Hepatocyte (in vitro differentiated cells): ENCODE results near the gene LTK. TPM values are rescaled to one million over a fixed set of nuclear protein-coding genes. Genes with fewer than 3 reads are reported as not detected.
A peak's percentile ranks its signal among the peaks of the same experiment; 100 is the strongest.

Experiments
- DNase-seq: peaks from one replicate; pipeline ENCODE4 v3.0.0-alpha.2; 2016; ENCODE audit warnings: low spot score
- H2AFZ ChIP-seq: fragments of 200-600 bp; sonication (generic); 2 replicates; pipeline ENCODE4 v1.6.0; 2016; ENCODE audit warnings: antibody characterized with exemption, mild to moderate bottlenecking
- H3K27ac ChIP-seq: fragments of 200-600 bp; sonication (generic); 2 replicates; pipeline ENCODE4 v1.5.1; 2016; ENCODE audit warnings: mild to moderate bottlenecking
- H3K27me3 ChIP-seq: fragments of 200-600 bp; sonication (generic); 2 replicates; pipeline ENCODE4 v1.6.1; 2016
- H3K36me3 ChIP-seq: fragments of 200-600 bp; sonication (generic); replicated peaks from 2 replicates; pipeline ENCODE4 v1.5.1; 2016; ENCODE audit warnings: low read depth; ENCODE audit not compliant: insufficient read depth
- H3K4me1 ChIP-seq: fragments of 200-600 bp; sonication (generic); 2 replicates; pipeline ENCODE4 v1.5.1; 2016; ENCODE audit warnings: mild to moderate bottlenecking, moderate library complexity; ENCODE audit not compliant: insufficient read depth
- H3K4me2 ChIP-seq: fragments of 200-600 bp; sonication (generic); 2 replicates; pipeline ENCODE4 v1.6.0; 2016
- H3K4me3 ChIP-seq: fragments of 200-600 bp; sonication (generic); 2 replicates; pipeline ENCODE4 v1.5.1; 2016; ENCODE audit warnings: mild to moderate bottlenecking
- H3K79me2 ChIP-seq: fragments of 200-600 bp; sonication (generic); 2 replicates; pipeline ENCODE4 v1.6.0; 2017; ENCODE audit warnings: mild to moderate bottlenecking
- H3K9me2 ChIP-seq: fragments of 200-600 bp; sonication (generic); replicated peaks from 2 replicates; pipeline ENCODE4 v1.6.0; 2017; ENCODE audit warnings: mild to moderate bottlenecking; ENCODE audit not compliant: insufficient read depth
- H3K9me3 ChIP-seq: fragments of 200-600 bp; sonication (generic); 2 replicates; pipeline ENCODE4 v1.5.1; 2016; ENCODE audit warnings: low read depth, mild to moderate bottlenecking
- H4K20me1 ChIP-seq: fragments of 200-600 bp; sonication (generic); 2 replicates; pipeline ENCODE4 v1.6.0; 2016; ENCODE audit warnings: mild to moderate bottlenecking; ENCODE audit not compliant: insufficient read depth, poor library complexity, severe bottlenecking
- CTCF ChIP-seq: fragments of 200-600 bp; sonication (generic); IDR thresholded peaks from 2 replicates; pipeline ENCODE4 v1.5.1; 2016; ENCODE audit warnings: antibody characterized with exemption, mild to moderate bottlenecking; ENCODE audit not compliant: poor library complexity
- EZH2 ChIP-seq: fragments of 200-600 bp; sonication (generic); IDR thresholded peaks from 2 replicates; pipeline ENCODE4 v1.6.1; 2016; ENCODE audit warnings: antibody characterized with exemption, mild to moderate bottlenecking, borderline replicate concordance
- EZH2phosphoT487 ChIP-seq: fragments of 200-600 bp; sonication (generic); IDR thresholded peaks from one replicate; pipeline ENCODE4 v1.6.1; 2018; ENCODE audit warnings: antibody characterized with exemption, mild to moderate bottlenecking, low read depth, moderate library complexity; ENCODE audit not compliant: unreplicated experiment, severe bottlenecking
- WGBS: methylation state at CpG from one replicate; pipeline ENCODE4 v1.1.6; 2016; ENCODE audit warnings: low lambda C conversion rate; ENCODE audit errors: missing lambda C conversion rate; 5-methylcytosine and 5-hydroxymethylcytosine counted together
- polyA plus RNA-seq: library from polyadenylated mRNA; unstranded; fragments of >200 nt; fragmentation: Nextera tagmentation; extraction: Ambion mirVana; gene quantifications from 2 replicates; pipeline ENCODE4 v1.2.1, GENCODE V29; 2016
- total RNA-seq: library from RNA; depleted of rRNA; stranded (reverse); fragments of >200 nt; gene quantifications from 2 replicates; pipeline ENCODE4 v1.2.3, GENCODE V29; 2014

Gene LTK
- total RNA-seq (0.83 and 1.6 TPM in 2 replicates), polyA plus RNA-seq (1.1 and 1.2 TPM in 2 replicates)

- peak; percentile 69 for DNase-seq
- Histone ChIP-seq H4K20me1 (peaks cover 2% of the 10 kb centered on the region), H2AFZ (peak within 1 kb of the TSS; percentile 49), H3K4me2 (peak within 1 kb of the TSS; percentile 97), H3K36me3 (no peaks in the 10 kb centered on the region), H3K27ac (no peak within 1 kb of the TSS), H3K9me2 (no peaks in the 10 kb centered on the region), H3K79me2 (no peaks in the 10 kb centered on the region), H3K27me3 (peaks cover 46% of the 10 kb centered on the region), H3K9me3 (no peaks in the 10 kb centered on the region), H3K4me1 (peaks cover 21% of the 10 kb centered on the region), H3K4me3 (no peak within 1 kb of the TSS)
- no peak for TF ChIP-seq EZH2
- no peak for TF ChIP-seq EZH2phosphoT487
- no peak for TF ChIP-seq CTCF
- WGBS = 7% methylated on average over 33 of the region's 33 CpGs
Measured at GRCh38 chr15:41513506-41514227, at the start of gene LTK. LTK (minus strand) TSS chr15:41513827; CDS start chr15:41513709, 118 bp downstream.

GRCh38 chr15:41562784-41563198 lies 49.2 kb upstream of the LTK start:
- Histone ChIP-seq H3K27ac (peak overlapping the region; percentile 92), H2AFZ (no peak overlapping the region), H3K9me2 (no peaks in the 10 kb centered on the region), H3K9me3 (no peaks in the 10 kb centered on the region), H3K79me2 (peaks cover 23% of the 10 kb centered on the region), H3K4me3 (no peak overlapping the region), H3K4me1 (peaks cover 85% of the 10 kb centered on the region), H3K36me3 (no peaks in the 10 kb centered on the region), H3K4me2 (peak overlapping the region; percentile 43), H4K20me1 (no peaks in the 10 kb centered on the region), H3K27me3 (no peaks in the 10 kb centered on the region)
- no peak for TF ChIP-seq EZH2phosphoT487
- TF ChIP-seq EZH2 = no peak
- TF ChIP-seq CTCF = no peak
- DNase-seq = peak; percentile 74
- 53% methylated on average over 4 of the region's 4 CpGs for WGBS

- Histone ChIP-seq H4K20me1 (no peaks in the 10 kb centered on the region), H3K4me2 (peak overlapping the region; percentile 43), H3K36me3 (no peaks in the 10 kb centered on the region), H2AFZ (no peak overlapping the region), H3K9me3 (no peaks in the 10 kb centered on the region), H3K27ac (peak overlapping the region; percentile 92), H3K9me2 (no peaks in the 10 kb centered on the region), H3K4me1 (peaks cover 80% of the 10 kb centered on the region), H3K79me2 (peaks cover 23% of the 10 kb centered on the region), H3K4me3 (no peak overlapping the region), H3K27me3 (no peaks in the 10 kb centered on the region)
- DNase-seq = no peak
- no peak for TF ChIP-seq CTCF
- no peak for TF ChIP-seq EZH2phosphoT487
- TF ChIP-seq EZH2 = no peak
- WGBS = 50% methylated on average over 5 of the region's 5 CpGs
Measured at GRCh38 chr15:41562244-41562643, 48.6 kb upstream of the LTK start.
